Spleen (tissue), 11 donors: ENCODE results near the gene TBX2. TPM values are rescaled to one million over a fixed set of nuclear protein-coding genes. Genes with fewer than 3 reads are reported as not detected.

Experiments
- DNase-seq: peaks from one replicate; pipeline ENCODE4 v3.0.0-alpha.2; 2020
- H3K27ac ChIP-seq, 8 donors: fragments of 200-600 bp; sonication (generic) in 7 of 8; 1 replicate in 4 of 8; 2 replicates in 4 of 8; pipeline versions ENCODE4 v1.5.0 to v1.8.0; 2016 to 2021; ENCODE audit warnings: inconsistent platforms in 4 of 8, mild to moderate bottlenecking in 4 of 8, moderate library complexity in 1 of 8
- H3K27me3 ChIP-seq, 7 donors: fragments of 200-600 bp; sonication (generic) in 6 of 7; replicated peaks in 1 of 7; 1 replicate in 4 of 7; 2 replicates in 3 of 7; pipeline versions ENCODE4 v1.5.0 to v1.8.0; 2016 to 2021; ENCODE audit warnings: inconsistent platforms in 3 of 7, mild to moderate bottlenecking in 1 of 7
- H3K36me3 ChIP-seq, 6 donors: fragments of 200-600 bp; sonication (generic) in 5 of 6; 1 replicate in 4 of 6; 2 replicates in 2 of 6; pipeline versions ENCODE4 v1.5.0 to v1.8.0; 2016 to 2021; ENCODE audit warnings: inconsistent platforms in 2 of 6
- H3K4me1 ChIP-seq, 6 donors: fragments of 200-600 bp; sonication (generic) in 5 of 6; 1 replicate in 3 of 6; 2 replicates in 3 of 6; pipeline versions ENCODE4 v1.5.0 to v1.8.0; 2016 to 2021; ENCODE audit warnings: inconsistent platforms in 3 of 6
- H3K4me3 ChIP-seq, 8 donors: fragments of 200-600 bp; sonication (generic) in 7 of 8; 1 replicate in 4 of 8; 2 replicates in 4 of 8; pipeline versions ENCODE4 v1.5.0 to v1.8.0; 2016 to 2021; ENCODE audit warnings: inconsistent platforms in 4 of 8, mild to moderate bottlenecking in 4 of 8, moderate library complexity in 2 of 8
- H3K9me3 ChIP-seq, 8 donors: fragments of 200-600 bp; sonication (generic) in 7 of 8; 1 replicate in 4 of 8; 2 replicates in 4 of 8; pipeline versions ENCODE4 v1.5.0 to v1.8.0; 2016 to 2021; ENCODE audit warnings: inconsistent platforms in 4 of 8
- POLR2A ChIP-seq, 3 donors: fragments of 450-650 bp; IDR thresholded peaks; one replicate each; pipeline ENCODE4 v1.5.1; 2017; ENCODE audit warnings: antibody characterized with exemption in 3 of 3, mild to moderate bottlenecking in 1 of 3
- POLR2AphosphoS5 ChIP-seq, 3 donors: sonication (generic); formaldehyde crosslinking; IDR thresholded peaks; one replicate each; pipeline ENCODE4 v1.5.1; 2017; ENCODE audit warnings: antibody characterized with exemption in 3 of 3
- WGBS, 5 donors: extraction: QIAGEN DNeasy Blood & Tissue Kit in 3 of 5; methylation state at CpG; one replicate each; pipeline versions ENCODE4 v1.1.5 to v1.1.7; 2013 to 2018; 5-methylcytosine and 5-hydroxymethylcytosine counted together
- intact Hi-C: fragments of 100-400 bp; cut with DNase I; formaldehyde crosslinking; loops from one replicate; pipeline ENCODE4 v1.15.0; 2023; ENCODE audit warnings: low total_unique reads
- polyA plus RNA-seq, 3 donors: library from polyadenylated mRNA; stranded (reverse); fragments of 200-250 nt; gene quantifications; one replicate each; pipeline ENCODE4 v1.2.1, GENCODE V29; 2013
- total RNA-seq, 7 donors: library from RNA; depleted of rRNA in 3 of 7; stranded (reverse); fragments of >200 nt in 3 of 7; fragmentation: NEBNext Ultra II Directional in 4 of 7; extraction: Animal tissue kit (Norgen Biotek cat#: 25700) in 4 of 7; gene quantifications; one replicate each; pipeline versions ENCODE4 v1.1.0 to v1.2.1, GENCODE V29; 2016 to 2021
- TF ChIP-seq, protein P1 (sequence below), 11 experiments: fragments of 200-600 bp in 7 of 11; fragments of 450-650 bp in 4 of 11; sonication (generic) in 4 of 11; IDR thresholded peaks in 8 of 11; conservative IDR thresholded peaks in 3 of 11; 1 replicate in 7 of 11; 2 replicates in 4 of 11; pipeline versions ENCODE4 v1.4.0 to v1.8.0; 2016 to 2021; ENCODE audit warnings: antibody characterized with exemption in 11 of 11, inconsistent platforms in 4 of 11, mild to moderate bottlenecking in 1 of 11
- donor health status: healthy with polysubstance abuse.
- donor health status: DM: no; HTN: no; CAD: no; lungs with moderate emphysema.
- donor health status: DM: no; HTN: no; CAD: no.
- donor health status: Bipolar disorder and iron deficiency.
- donor health status: healthy.
- donor health status: DM: no; HTN: no; CAD: no.
- donor health status: DM: yes; HTN: yes; CAD: no.

The TBX2 gene
- total and polyA plus RNA-seq, 10 donors = 6.4 to 57.6 (median 24.1) TPM

DNA sequence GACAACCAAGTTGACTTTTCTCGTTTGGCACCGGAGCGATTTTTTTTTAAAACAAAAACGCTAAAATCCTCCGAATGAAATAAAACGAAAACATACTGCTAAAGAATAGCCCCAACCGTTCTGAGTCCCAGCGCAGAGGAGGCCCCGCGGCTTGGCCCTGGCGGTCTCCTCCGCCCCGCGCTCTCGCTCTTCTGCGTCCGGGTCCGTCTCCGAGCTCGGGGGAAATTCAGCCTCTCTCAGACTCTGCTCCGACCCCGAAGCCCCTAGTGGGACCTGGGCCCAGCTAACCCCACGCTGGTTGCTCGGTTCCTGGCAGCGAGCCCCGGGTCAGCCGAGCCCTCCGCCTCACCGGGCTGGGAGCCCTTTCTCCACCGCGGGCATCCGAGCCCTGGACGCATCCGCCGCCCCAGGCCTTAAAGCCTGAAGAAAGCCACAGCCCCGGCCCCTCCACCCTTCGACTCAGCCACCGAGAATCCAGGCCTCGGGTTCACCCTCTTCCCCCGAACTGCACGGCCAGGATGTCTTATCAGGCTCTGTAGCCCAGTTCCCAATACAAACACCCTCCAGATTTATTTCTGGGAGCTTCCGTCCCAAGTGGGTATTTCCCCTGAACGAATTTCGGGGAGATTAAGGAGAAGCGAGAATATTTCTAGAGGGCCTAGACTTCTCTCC, 1.2 kb downstream of the TBX2 start:
- Histone ChIP-seq H3K4me3 (peak overlapping the region; percentile 25 to 69 (median 45)), H3K27me3 (peaks cover 47 to 100% (median 96%) of the 10 kb centered on the region in 7 donors), H3K9me3 (no peaks in the 10 kb centered on the region), H3K4me1 (peaks cover 54 to 96% (median 90%) of the 10 kb centered on the region in 6 donors), H3K27ac (peak overlapping the region in 7 of 8 donors; percentile 11 to 84 (median 61)), H3K36me3 (peaks cover 0 to 18% (median 0%) of the 10 kb centered on the region in 6 donors)
- peak in 1 of 3 donors; percentile 26 for TF ChIP-seq POLR2AphosphoS5 (IDR thresholded peaks at IDR 0.05)
- TF ChIP-seq, protein P1, sequence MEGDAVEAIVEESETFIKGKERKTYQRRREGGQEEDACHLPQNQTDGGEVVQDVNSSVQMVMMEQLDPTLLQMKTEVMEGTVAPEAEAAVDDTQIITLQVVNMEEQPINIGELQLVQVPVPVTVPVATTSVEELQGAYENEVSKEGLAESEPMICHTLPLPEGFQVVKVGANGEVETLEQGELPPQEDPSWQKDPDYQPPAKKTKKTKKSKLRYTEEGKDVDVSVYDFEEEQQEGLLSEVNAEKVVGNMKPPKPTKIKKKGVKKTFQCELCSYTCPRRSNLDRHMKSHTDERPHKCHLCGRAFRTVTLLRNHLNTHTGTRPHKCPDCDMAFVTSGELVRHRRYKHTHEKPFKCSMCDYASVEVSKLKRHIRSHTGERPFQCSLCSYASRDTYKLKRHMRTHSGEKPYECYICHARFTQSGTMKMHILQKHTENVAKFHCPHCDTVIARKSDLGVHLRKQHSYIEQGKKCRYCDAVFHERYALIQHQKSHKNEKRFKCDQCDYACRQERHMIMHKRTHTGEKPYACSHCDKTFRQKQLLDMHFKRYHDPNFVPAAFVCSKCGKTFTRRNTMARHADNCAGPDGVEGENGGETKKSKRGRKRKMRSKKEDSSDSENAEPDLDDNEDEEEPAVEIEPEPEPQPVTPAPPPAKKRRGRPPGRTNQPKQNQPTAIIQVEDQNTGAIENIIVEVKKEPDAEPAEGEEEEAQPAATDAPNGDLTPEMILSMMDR (IDR thresholded peaks at IDR 0.05 in 8 of 11, conservative IDR thresholded peaks at IDR 0.05 in 3 of 11) = no peak
- WGBS, 5 donors = 3 to 9% (median 4%) methylated on average over 45 of the region's 45 CpGs
- intact Hi-C loops = no loop called here
- DNase-seq = no peak

DNA sequence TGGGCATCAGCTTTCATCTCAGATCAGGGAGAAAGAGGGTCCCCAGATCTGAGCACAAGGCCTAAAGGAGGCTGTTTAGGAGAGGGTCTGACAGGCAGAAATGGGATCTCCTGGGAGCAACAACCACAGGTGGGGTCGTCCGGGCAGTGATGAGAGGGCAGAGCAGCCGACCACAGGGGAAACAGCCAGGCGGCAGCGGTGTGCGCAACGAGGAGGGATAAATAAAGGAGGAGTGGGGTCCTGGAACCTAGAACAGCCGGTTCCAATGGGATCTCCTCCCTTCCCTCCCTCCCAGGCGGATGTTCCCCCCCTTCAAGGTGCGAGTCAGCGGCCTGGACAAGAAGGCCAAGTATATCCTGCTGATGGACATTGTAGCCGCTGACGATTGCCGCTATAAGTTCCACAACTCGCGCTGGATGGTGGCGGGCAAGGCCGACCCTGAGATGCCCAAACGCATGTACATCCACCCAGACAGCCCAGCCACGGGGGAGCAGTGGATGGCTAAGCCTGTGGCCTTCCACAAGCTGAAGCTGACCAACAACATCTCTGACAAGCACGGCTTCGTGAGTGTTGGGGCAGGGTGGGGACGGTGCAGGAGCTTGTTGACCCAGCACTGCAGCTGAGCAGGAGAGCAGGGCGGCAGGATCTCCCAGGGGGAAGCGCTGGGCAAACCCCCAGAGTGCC, 1.9 kb downstream of the TBX2 start:
- Histone ChIP-seq H3K36me3 (peaks cover 0 to 20% (median 0%) of the 10 kb centered on the region in 6 donors), H3K27me3 (peaks cover 41 to 100% (median 95%) of the 10 kb centered on the region in 7 donors), H3K4me1 (peaks cover 48 to 94% (median 83%) of the 10 kb centered on the region in 6 donors), H3K4me3 (peak overlapping the region; percentile 3 to 69 (median 45)), H3K9me3 (no peaks in the 10 kb centered on the region), H3K27ac (peak overlapping the region in 6 of 8 donors; percentile 44 to 84 (median 71))
- intact Hi-C loops = no loop called here
- TF ChIP-seq POLR2A (IDR thresholded peaks at IDR 0.05) (no peak), POLR2AphosphoS5 (IDR thresholded peaks at IDR 0.05) (peak in 2 of 3 donors; percentile 31 to 43)
- TF ChIP-seq, protein P1 (IDR thresholded peaks at IDR 0.05 in 8 of 11, conservative IDR thresholded peaks at IDR 0.05 in 3 of 11) = no peak
- DNase-seq = no peak
- WGBS, 5 donors = 10 to 15% (median 12%) methylated on average over 17 to 25 of the region's 25 CpGs

DNA sequence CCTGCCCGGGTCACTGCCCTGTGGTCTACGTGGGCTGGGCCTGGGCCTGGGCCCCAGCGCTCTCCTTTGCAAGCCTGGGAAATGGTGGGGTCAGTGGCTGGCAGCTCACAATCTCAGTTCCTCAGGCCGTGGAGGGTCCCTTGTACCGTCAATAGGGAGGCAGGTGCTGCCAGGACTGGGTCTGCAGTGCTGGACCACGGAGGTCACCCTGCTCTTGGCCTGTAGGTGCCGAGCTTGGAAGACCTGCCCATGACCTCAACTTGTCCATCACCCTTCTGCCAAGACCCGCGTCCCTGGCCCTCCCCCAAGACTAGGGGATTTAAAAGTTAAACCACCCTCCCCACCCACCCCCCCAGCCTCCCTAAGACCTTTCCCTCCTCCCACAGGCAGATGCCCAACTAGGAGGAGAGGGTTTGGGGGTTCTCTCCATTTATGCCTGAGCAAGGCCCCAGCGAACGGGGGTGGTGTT, 2.5 kb downstream of the TBX2 start:
- peaks cover 36 to 100% (median 93%) of the 10 kb centered on the region in 7 donors for H3K27me3 ChIP-seq
- peaks cover 43 to 92% (median 78%) of the 10 kb centered on the region in 6 donors for H3K4me1 ChIP-seq
- no peak for TF ChIP-seq POLR2A (IDR thresholded peaks at IDR 0.05)
- TF ChIP-seq, protein P1 (IDR thresholded peaks at IDR 0.05 in 8 of 11, conservative IDR thresholded peaks at IDR 0.05 in 3 of 11) = no peak
- no peak for TF ChIP-seq POLR2AphosphoS5 (IDR thresholded peaks at IDR 0.05)
- 9 to 26% (median 18%) methylated on average over 6 to 11 of the region's 11 CpGs for WGBS, 5 donors
- intact Hi-C loops = no loop called here
- peak overlapping the region in 7 of 8 donors; percentile 3 to 69 (median 46) for H3K4me3 ChIP-seq
- no peak for DNase-seq
- peak overlapping the region in 6 of 8 donors; percentile 44 to 84 (median 71) for H3K27ac ChIP-seq
- H3K9me3 ChIP-seq = no peaks in the 10 kb centered on the region
- peaks cover 0 to 24% (median 0%) of the 10 kb centered on the region in 6 donors for H3K36me3 ChIP-seq
